MG63 (cell line): ENCODE measurements around the gene HSPB2. TPM values are rescaled to one million over a fixed set of nuclear protein-coding genes. Genes with fewer than 3 reads are reported as not detected.
"Not testable (repeated sequence)": the region's sequence is repeated elsewhere in the genome, so short reads cannot be mapped to it uniquely, and the experiment has no call there.

ENCODE experiments used
- DNase-seq: peaks from one replicate; pipeline ENCODE4 v3.0.0-alpha.2; 2020
- H3K27me3 ChIP-seq: fragments of 250-450 bp; sonication (Bioruptor Pico); 2 replicates; pipeline ENCODE4 v1.5.1; 2020; ENCODE audit warnings: mild to moderate bottlenecking, moderate library complexity
- H3K36me3 ChIP-seq: fragments of 250-450 bp; sonication (Bioruptor Pico); 2 replicates; pipeline ENCODE4 v1.5.1; 2020; ENCODE audit warnings: mild to moderate bottlenecking, moderate library complexity
- H3K4me3 ChIP-seq: fragments of 250-450 bp; sonication (Bioruptor Pico); 2 replicates; pipeline ENCODE4 v1.5.1; 2020; ENCODE audit warnings: mild to moderate bottlenecking, moderate library complexity
- H3K9me3 ChIP-seq: fragments of 250-450 bp; sonication (Bioruptor Pico); 2 replicates; pipeline ENCODE4 v1.5.1; 2020; ENCODE audit warnings: mild to moderate bottlenecking, moderate library complexity
- total RNA-seq: library from RNA; depleted of rRNA; stranded (reverse); fragments of >200 nt; shearing (Covaris generic); gene quantifications from 2 replicates; pipeline ENCODE4 v1.2.3, GENCODE V29; 2014; ENCODE audit warnings: low replicate concordance

HSPB2 gene
- total RNA-seq, 1 experiment from 2014 or later, result 3.8 TPM

DNA sequence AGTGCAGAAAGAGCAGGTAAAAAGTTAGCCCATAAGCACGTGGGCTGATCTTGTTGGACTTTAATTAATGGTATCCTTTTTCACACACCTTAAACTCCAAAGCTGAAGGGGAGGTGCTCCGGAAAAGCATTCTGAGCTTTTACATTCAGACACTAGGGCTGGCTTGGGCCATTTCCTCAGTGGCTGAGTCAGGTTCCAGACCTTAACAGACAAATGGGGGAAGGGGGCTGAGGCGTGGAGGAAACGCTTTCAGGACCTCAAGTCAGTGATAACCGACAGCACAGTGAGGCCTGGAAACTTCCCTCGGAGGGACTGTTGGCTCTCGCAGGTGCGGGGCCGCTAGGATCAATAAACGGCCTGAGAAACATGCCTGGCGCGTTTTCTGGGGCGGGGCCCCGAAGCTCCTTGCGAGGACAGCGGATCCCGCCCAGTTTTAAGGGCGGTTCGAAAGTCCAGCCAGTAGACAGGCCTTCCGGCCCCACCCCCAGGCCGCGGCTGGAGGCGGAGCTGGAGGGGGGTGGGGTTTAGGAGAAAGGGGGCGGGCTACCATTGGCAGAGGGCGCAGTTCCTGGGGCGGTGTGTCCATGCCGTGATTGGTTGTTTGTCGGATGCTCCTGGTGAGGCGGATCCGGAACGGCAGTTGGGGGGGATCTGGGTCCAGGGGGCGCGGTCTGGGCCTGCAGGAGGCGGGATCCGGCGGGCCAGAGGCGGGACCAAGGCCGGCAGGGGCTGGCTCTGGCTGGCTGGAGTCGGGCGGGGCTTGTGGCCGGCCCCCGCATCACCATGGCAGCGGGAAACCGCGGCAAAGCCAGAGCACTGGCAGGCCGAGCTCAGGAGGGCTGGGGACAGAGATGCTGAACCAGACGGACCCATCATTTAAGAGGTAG, 14.2 kb downstream of the HSPB2 start:
- Histone ChIP-seq H3K4me3 (peak overlapping the region; percentile 48), H3K9me3 (no peaks in the 10 kb centered on the region), H3K36me3 (no peaks in the 10 kb centered on the region), H3K27me3 (no peaks in the 10 kb centered on the region)
- peak; percentile 96 for DNase-seq

DNA sequence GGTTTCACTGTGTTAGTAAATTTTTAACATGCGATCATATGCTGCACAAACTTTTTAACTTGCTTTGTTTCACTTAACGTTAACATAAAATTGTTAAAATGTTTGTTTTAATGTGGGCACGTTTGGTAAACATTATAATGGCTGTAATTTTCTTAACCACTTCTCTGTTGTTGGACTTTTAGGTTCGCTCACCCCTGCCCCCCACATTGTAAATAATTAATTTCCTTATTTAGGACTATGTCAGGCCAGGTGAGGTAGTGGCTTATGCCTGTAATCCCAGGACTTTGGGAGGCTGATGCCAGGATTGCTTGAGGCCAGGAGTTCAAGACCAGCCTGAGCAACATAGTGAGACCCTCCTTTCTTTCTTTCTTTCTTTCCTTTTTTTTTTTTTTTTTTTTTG, 17.9 kb downstream of the HSPB2 start:
- no peak for DNase-seq
- Histone ChIP-seq H3K36me3 (no peaks in the 10 kb centered on the region), H3K9me3 (no peaks in the 10 kb centered on the region), H3K4me3 (no peak overlapping the region), H3K27me3 (no peaks in the 10 kb centered on the region)

DNA sequence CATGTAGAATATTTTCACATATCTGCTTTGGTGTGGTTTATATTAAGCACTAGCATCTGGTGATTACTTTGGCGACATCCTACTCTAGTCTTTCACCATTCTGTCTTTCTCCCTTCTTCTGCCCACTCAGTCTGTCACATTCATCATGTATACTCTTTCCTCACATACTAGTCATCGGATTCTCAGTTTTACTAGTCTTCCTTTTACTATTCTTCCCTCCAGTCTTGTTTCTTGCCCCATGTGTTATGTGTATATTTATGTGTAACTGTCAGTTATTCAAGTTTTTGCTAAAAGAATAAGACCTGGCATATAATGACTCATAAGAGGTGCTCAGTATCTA, 20.0 kb downstream of the HSPB2 start:
- Histone ChIP-seq H3K4me3 (no peak overlapping the region), H3K27me3 (no peaks in the 10 kb centered on the region), H3K9me3 (no peaks in the 10 kb centered on the region), H3K36me3 (no peaks in the 10 kb centered on the region)
- no peak for DNase-seq

DNA sequence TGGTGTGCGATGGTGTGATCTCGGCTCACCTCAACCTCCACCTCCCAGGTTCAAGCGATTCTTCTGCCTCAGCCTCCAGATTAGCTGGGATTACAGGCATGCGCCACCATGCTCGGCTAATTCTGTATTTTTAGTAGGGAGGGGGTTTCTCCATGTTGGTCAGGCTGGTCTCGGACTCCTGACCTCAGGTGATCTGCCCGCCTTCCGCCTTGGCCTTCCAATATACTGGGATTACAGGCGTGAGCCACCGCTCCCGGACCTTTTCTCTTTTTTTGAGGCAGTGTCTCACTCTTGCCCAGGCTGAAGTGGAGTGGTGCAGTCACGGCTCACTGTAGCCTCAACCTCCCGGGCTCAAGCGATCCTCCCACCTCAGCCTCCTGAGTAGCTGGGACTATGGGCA, 20.6 kb downstream of the HSPB2 start:
- not testable (repeated sequence) for DNase-seq

DNA sequence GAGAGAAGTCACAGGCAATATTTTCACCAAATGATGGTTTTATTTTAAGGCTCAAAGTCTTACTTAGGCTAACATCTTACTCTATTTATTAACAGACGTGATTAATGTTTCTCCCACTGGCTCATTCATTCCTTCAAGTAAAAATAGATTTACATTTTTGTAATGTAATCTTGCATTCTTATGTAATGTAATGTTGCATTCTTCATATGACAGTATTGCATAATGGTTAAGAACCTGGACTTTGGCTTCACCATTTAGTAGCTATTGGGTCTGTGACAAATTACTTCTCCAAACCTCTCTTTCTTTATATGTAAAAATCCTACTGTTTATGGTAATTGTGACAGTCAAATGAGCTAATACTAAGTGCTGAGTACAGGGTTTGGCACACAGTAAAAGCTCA, 21.3 kb downstream of the HSPB2 start:
- DNase-seq, result no peak
- H3K36me3 ChIP-seq, result no peaks in the 10 kb centered on the region
- H3K27me3 ChIP-seq, result no peaks in the 10 kb centered on the region
- no peaks in the 10 kb centered on the region for H3K9me3 ChIP-seq
- H3K4me3 ChIP-seq, result no peak overlapping the region

More for the DNA sequence above, 20.6 kb downstream of the HSPB2 start:
- H3K27me3 ChIP-seq, H3K36me3 ChIP-seq, H3K4me3 ChIP-seq, H3K9me3 ChIP-seq: not testable (repeated sequence)

DNA sequence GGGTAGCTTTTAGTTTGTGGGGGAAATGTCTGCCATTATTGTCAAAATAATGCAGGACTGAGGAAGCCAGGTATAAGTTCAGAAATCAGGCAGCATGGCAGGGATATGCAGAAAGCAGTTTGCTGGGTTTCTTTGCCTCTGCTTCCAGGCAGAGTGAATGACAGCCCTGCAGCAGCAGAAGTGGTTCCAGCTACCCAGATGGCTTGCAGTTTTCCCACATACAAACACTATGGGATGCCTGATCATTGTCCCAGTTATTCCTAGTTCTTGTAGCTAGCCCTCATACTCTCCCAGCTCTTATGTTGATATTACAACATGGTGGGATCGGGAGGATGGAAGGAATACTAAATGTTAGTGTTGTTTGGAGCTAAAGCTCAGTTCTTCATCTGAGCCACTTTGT, 21.8 kb downstream of the HSPB2 start:
- no peak for DNase-seq
- no peaks in the 10 kb centered on the region for H3K36me3 ChIP-seq
- no peak overlapping the region for H3K4me3 ChIP-seq
- H3K27me3 ChIP-seq, result no peaks in the 10 kb centered on the region
- H3K9me3 ChIP-seq, result no peaks in the 10 kb centered on the region

DNA sequence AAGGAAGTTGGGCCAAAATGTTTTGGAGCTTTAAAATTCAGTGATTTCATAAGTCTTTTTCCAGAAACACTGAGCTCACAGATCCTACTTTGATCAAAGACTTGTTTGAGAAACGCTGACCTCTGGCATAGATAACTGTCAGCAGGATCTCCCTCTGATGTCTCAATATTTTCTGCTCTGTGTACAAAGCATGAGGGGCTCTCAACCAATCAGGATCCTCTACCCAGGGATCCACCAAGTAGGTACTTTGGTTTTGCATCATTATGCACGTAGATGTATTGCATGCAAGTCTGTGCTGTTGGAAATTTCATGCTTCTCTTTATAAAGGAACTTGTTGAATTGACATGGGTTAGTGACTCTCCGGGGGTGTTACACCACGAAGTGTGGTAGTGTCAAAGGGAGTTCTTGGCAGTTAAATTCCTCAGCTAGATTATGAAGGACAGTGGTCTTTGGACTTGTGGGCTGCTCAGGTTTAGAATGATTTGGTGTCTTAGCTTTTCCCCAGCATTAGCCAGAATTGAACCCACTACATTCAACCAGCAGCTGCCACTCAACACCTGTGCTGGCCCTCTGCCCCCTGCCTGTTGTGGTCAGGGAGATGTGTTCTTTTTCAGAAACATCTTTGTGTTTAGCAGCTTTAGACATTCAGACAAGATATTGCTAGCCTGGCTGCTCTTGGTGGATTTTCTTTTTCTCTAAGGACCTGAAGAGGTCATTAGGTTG, 22.9 kb downstream of the HSPB2 start:
- no peaks in the 10 kb centered on the region for H3K9me3 ChIP-seq
- DNase-seq, result no peak
- no peaks in the 10 kb centered on the region for H3K27me3 ChIP-seq
- no peak overlapping the region for H3K4me3 ChIP-seq
- H3K36me3 ChIP-seq, result no peaks in the 10 kb centered on the region

DNA sequence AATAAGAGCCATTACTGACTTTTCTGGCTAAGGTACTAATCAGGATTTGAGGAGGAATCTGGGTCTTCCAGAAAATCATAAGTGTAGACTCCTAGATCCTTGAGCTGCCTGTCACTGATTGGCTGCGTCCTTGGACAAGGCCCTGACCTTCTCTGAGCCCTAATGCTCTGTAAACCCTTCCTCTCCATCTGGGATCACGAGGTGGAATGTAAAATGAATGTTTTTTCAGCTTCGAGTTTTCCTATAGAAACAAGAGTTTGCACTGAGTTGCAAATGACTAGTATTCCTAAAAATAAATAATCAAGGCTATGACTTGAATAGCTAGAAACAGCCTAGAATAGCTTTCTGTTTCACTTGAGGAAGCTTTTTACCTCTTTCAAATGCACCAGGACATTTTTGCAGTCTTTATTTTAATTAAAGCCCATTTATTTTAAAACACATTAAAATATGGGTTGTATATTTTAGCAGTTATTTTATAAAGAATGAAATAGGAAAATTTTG, 23.6 kb downstream of the HSPB2 start:
- Histone ChIP-seq H3K9me3 (no peaks in the 10 kb centered on the region), H3K27me3 (no peaks in the 10 kb centered on the region), H3K4me3 (peak overlapping the region; percentile 53), H3K36me3 (no peaks in the 10 kb centered on the region)
- DNase-seq, result no peak

DNA sequence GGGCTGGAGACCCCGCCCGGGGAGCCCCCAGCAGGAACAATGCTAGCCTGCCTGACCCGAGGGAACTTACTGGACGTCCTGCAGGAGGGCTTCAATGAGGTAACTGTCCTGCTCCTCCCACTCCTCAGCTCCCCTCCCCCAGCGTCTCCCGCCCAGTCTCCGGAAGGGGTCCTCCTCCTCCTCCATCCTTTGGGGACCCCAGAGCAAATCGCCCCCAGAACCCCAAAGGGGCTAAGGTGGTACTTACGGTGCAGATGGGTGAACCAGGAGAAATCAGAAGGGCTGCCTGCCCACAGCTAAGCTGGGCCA, 24.9 kb downstream of the HSPB2 start:
- Histone ChIP-seq H3K9me3 (no peaks in the 10 kb centered on the region), H3K36me3 (no peaks in the 10 kb centered on the region), H3K4me3 (peak overlapping the region; percentile 53), H3K27me3 (no peaks in the 10 kb centered on the region)
- no peak for DNase-seq

DNA sequence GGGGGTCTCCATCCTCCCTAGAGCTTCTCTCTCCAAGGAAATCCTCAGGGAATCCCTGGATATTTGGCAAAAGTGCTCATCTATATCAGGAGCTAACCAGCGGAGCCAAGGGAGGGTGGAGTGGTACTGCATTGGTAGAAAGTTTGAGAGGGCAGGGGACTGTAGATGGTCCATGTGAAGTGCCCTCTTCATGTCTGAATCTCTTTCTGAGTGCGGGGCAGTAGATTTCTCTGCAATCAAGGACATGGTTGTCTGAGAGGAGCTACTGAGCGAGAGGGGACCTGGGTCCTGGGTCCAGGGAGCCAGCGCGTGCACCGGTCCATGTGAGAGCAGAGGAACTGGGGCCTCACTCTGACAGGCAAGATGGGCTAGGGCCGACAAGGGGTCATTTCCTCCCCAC, 25.3 kb downstream of the HSPB2 start:
- Histone ChIP-seq H3K27me3 (no peaks in the 10 kb centered on the region), H3K36me3 (no peaks in the 10 kb centered on the region), H3K9me3 (no peaks in the 10 kb centered on the region), H3K4me3 (peak overlapping the region; percentile 53)
- no peak for DNase-seq

DNA sequence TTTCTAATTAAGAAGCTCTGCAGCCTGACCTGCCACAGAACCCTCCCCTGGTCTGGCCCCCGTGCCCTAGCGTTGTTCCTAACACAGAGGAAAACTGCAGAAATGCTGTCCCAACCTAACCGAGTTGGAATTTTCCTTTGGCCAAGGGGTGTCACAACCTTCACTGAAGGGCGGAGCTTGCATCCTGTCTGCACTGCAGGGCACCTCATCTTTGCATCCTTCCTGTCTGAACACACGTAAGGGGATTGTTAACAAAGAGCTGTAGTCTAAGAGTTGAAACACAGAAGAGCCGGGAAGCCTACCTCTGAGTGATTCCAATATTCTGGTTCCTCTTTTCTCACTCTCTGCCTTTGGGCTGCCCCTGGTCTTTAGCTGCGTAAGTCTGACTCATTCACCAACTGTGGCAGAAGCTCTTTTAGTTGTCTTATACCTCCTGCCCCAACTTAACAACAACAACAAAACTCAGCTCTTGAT, 26.2 kb downstream of the HSPB2 start:
- H3K4me3 ChIP-seq, result peak overlapping the region; percentile 6
- peak; percentile 58 for DNase-seq
- H3K9me3 ChIP-seq, result no peaks in the 10 kb centered on the region
- no peaks in the 10 kb centered on the region for H3K36me3 ChIP-seq
- no peaks in the 10 kb centered on the region for H3K27me3 ChIP-seq

DNA sequence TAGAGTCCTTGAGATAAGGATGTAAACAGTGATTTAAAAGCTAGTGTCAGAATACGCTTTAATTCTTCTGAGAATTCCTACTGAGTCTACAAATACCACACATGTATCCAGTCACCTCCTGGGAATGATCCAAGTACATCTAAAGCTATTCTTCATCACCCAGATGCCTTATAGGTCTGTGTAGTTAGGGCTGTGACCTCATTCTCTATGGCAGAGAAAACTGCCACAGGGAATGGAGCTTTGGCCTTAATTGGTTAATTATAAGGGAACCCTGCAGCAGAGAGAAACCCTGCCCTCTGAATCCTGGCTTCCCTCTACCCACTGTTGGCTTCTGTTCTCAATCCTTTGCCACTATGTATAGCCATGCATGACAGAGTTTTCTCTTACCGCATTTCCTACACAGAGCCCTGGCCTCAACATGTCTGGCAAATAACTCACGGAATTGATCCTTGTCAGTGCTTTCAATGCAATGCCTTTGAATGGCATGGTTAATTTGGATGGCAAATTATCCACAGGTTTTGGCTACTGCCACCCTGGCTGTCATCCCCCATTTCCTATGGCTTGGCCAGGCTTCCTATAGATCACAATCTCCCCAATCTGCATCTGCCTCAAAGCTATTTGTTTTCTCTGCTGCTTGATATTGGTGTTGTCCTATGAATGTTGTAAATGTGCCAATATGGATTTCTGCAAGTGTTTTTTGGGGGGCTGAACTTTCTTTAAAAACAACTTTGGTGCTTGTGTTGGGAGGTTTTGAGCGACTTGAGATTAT, 27.5 kb downstream of the HSPB2 start:
- DNase-seq, result peak; percentile 59

DNA sequence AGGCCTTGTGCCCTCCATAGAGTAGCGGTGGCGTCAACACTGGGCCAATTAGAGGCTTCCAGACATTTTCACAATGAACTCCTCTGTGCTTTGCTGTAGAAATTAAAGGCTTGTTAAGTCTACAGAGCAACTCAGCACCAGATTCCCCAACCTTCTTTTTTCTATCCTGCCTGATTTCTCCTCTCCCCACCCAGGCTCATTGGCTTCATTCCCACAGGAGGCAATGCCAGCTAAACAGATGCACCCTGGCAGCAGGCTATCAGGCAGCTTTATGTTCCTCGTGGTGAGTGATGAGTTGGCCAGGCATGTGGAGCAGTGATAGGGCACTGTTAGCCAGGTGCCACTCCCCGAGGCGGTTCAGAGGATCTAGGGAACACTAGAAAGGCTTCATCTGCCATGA, 29.4 kb downstream of the HSPB2 start:
- DNase-seq, result peak; percentile 93
- no peak overlapping the region for H3K4me3 ChIP-seq
- H3K27me3 ChIP-seq, result no peaks in the 10 kb centered on the region
- H3K9me3 ChIP-seq, result no peaks in the 10 kb centered on the region
- H3K36me3 ChIP-seq, result no peaks in the 10 kb centered on the region

More for the DNA sequence above, 27.5 kb downstream of the HSPB2 start:
- H3K36me3 ChIP-seq, result no peaks in the 10 kb centered on the region
- no peak overlapping the region for H3K4me3 ChIP-seq
- no peaks in the 10 kb centered on the region for H3K27me3 ChIP-seq
- no peaks in the 10 kb centered on the region for H3K9me3 ChIP-seq

DNA sequence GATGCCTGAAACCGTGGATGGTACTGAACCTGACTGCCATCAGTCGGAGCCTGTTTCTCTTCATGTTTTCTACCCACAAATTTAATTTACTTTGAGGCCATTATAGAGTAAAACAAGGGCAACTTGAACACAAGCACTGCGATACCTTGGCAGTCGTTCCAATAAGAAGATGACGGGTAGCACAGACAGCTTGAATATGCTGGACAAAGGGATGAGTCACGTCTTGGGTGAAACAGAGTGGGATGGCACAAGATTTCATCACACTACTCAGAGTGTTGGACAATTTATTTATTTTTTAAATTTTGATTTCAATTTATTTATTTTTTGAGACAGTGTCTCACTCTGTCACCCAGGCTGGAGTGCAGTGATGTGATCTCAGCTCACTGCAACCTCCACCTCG, 30.3 kb downstream of the HSPB2 start:
- H3K36me3 ChIP-seq, result no peaks in the 10 kb centered on the region
- DNase-seq, result peak; percentile 84
- H3K4me3 ChIP-seq, result no peak overlapping the region
- no peaks in the 10 kb centered on the region for H3K27me3 ChIP-seq
- H3K9me3 ChIP-seq, result no peaks in the 10 kb centered on the region

DNA sequence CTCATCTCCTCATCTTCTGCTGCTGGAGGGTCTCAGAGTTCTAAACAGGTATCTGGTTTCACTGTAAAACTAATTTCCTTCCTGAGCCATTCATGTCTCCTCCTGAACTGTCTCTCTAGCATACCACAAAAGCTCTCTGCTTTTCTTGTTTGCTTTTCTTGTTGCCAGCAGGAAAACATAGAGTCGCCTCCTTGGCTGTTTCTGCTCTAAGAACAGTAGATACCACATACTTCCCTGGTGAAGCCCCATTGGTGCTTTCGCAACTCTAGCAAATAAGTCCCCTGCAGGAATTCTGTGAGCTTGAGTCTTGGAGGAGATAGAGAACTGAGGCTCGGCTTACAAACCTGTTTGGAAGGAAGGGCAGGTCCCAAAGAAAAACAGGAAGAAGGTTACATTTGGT, 31.6 kb downstream of the HSPB2 start:
- peak; percentile 46 for DNase-seq
- Histone ChIP-seq H3K4me3 (no peak overlapping the region), H3K9me3 (no peaks in the 10 kb centered on the region), H3K36me3 (no peaks in the 10 kb centered on the region), H3K27me3 (no peaks in the 10 kb centered on the region)

DNA sequence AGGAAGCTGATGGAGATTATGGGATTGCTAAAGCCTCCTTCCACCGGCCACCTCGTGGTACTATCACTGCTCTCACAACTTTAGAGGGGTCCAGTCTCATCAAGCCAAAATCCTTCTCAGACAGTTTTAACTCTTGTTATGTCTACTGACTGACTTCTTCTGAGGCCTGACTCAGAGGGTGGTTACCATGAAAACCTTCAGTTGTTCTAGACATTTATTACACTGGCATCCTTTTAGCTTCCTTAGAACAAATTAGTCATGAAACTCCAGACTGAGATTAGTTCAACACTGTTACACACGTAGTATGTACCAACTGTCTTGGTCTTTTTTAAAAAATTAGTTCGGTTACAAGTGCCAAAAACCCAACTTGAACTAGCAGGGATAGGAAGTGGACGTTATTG, 32.1 kb downstream of the HSPB2 start:
- Histone ChIP-seq H3K36me3 (no peaks in the 10 kb centered on the region), H3K27me3 (no peaks in the 10 kb centered on the region), H3K9me3 (no peaks in the 10 kb centered on the region), H3K4me3 (no peak overlapping the region)
- DNase-seq, result peak; percentile 37

DNA sequence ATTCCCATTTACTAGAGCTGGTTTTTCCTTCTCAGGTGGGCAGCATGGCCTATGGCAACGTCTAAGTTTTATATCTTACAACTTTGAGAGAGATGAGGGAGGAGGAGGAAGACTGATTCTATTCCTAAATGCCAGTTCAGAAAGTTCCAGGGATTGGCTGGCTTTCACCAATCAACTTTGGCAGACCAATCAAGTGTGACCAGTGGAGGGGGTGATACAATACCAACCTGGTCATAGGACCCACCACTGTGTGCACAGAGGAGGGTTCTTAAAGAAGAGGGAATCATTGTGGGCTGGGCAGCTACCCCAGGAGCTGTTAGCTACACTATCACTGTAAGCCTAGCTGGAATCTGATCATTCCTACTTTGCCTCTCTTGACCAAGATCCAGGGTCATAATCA, 32.7 kb downstream of the HSPB2 start:
- Histone ChIP-seq H3K9me3 (no peaks in the 10 kb centered on the region), H3K4me3 (no peak overlapping the region)
- DNase-seq, result peak; percentile 49

More for the DNA sequence above, 32.7 kb downstream of the HSPB2 start:
- Histone ChIP-seq H3K36me3 (no peaks in the 10 kb centered on the region), H3K27me3 (no peaks in the 10 kb centered on the region)
